HG02571 (cell line): ENCODE results near the gene PLD5.
"Not testable (repeated sequence)": the region's sequence is repeated elsewhere in the genome, so short reads cannot be mapped to it uniquely, and the experiment has no call there.

Source experiments
- ATAC-seq: cut with Tn5 transposase; IDR thresholded peaks from one replicate; pipeline ENCODE4 v1.9.1; 2021; ENCODE audit warnings: mild to moderate bottlenecking, moderate library complexity; ENCODE audit not compliant: unreplicated experiment

The PLD5 gene

GRCh38 chr1:242288067-242288466, 236.4 kb downstream of the PLD5 start:
- not testable (repeated sequence) for ATAC-seq

GRCh38 chr1:242282758-242283485, 241.6 kb downstream of the PLD5 start:
- not testable (repeated sequence) for ATAC-seq

- ATAC-seq = not testable (repeated sequence)
These were observed 246.1 kb downstream of the PLD5 start for GRCh38 chr1:242278406-242278805.

GRCh38 chr1:242276769-242277168, 247.7 kb downstream of the PLD5 start:
- ATAC-seq = not testable (repeated sequence)

GRCh38 chr1:242267004-242267403, 257.5 kb downstream of the PLD5 start:
- not testable (repeated sequence) for ATAC-seq

- ATAC-seq = not testable (repeated sequence)
These were observed 260.1 kb downstream of the PLD5 start for GRCh38 chr1:242264419-242264818.

GRCh38 chr1:242245255-242245654, 279.2 kb downstream of the PLD5 start:
- no peak for ATAC-seq

GRCh38 chr1:242243472-242243871, 281.0 kb downstream of the PLD5 start:
- peak; percentile 95 for ATAC-seq

GRCh38 chr1:242242983-242243382, 281.5 kb downstream of the PLD5 start:
- no peak for ATAC-seq

- ATAC-seq = no peak
These were observed 282.6 kb downstream of the PLD5 start for GRCh38 chr1:242241936-242242335.

GRCh38 chr1:242240691-242241090, 283.8 kb downstream of the PLD5 start:
- no peak for ATAC-seq

- no peak for ATAC-seq
These were observed 284.4 kb downstream of the PLD5 start for GRCh38 chr1:242240077-242240476.

- no peak for ATAC-seq
These were observed 285.1 kb downstream of the PLD5 start for GRCh38 chr1:242239398-242239797.

GRCh38 chr1:242237051-242237450, 287.4 kb downstream of the PLD5 start:
- ATAC-seq = no peak

GRCh38 chr1:242228991-242229390, 295.5 kb downstream of the PLD5 start:
- ATAC-seq = no peak

GRCh38 chr1:242225767-242226573, 298.5 kb downstream of the PLD5 start:
- no peak for ATAC-seq

- ATAC-seq = not testable (repeated sequence)
These were observed 299.4 kb downstream of the PLD5 start for GRCh38 chr1:242224878-242225766.

GRCh38 chr1:242224461-242224860, 300.0 kb downstream of the PLD5 start:
- no peak for ATAC-seq

GRCh38 chr1:242219905-242220304, 304.6 kb downstream of the PLD5 start:
- ATAC-seq = no peak

- no peak for ATAC-seq
These were observed 305.1 kb downstream of the PLD5 start for GRCh38 chr1:242219298-242219901.

- no peak for ATAC-seq
These were observed 308.1 kb downstream of the PLD5 start for GRCh38 chr1:242216368-242216767.
